GM19043 (cell line): Measurements from ENCODE around the gene SKA3.

Source experiments
- ATAC-seq: cut with Tn5 transposase; IDR thresholded peaks from one replicate; pipeline ENCODE4 v1.9.1; 2021; ENCODE audit warnings: low read depth; ENCODE audit not compliant: unreplicated experiment

The SKA3 gene

DNA sequence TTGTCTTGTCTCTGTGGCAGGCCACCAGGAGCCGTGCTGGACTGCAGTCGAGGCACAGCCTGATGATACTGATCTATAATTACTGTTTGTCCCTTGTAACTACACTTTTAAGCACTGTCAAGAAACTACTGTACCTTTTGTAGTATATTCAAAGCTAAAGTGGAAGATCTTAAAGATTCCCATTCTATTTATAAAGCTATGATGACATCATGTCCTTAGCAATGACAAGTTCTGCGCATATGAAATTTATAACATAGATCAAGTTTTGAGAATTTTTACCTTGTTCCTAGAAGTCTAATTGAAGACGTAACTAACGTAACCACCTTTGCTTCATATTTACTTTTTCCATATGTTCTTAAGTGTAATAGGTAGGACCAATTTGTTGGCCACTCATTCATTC is 58.2 kb downstream of the SKA3 start:
- no peak for ATAC-seq

DNA sequence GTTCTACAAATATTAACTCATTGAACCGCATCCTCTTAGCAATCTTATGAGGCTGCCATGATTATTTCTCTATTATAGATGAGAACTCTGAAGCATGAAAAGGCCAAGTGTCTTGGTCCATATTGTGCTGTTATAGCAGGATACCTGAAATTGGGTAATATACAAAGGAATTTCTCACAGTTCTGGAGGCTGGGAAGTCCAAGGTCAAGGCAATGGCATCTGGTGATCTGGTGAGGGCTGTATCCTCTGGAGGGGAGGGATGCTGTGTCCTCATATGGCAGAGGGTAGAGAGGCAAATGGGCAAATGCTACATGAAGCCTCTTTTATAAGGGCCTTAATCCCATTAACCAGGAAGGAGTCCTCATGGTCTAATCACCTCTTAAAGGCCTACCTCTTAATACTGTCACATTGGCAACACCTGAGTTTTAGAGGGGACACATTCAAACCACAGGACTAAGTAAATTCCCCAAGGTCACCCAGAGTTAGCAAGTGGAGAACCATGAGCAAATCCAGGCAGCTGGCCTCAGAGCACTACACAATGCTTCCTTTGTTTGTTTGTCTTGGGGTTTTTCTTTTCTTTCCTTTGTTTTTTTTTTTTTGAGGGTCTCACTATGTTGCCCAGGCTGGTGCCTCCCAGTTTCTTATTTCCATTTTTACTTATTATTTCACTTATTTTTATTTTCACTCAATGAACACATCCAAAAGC is 59.1 kb downstream of the SKA3 start:
- no peak for ATAC-seq

DNA sequence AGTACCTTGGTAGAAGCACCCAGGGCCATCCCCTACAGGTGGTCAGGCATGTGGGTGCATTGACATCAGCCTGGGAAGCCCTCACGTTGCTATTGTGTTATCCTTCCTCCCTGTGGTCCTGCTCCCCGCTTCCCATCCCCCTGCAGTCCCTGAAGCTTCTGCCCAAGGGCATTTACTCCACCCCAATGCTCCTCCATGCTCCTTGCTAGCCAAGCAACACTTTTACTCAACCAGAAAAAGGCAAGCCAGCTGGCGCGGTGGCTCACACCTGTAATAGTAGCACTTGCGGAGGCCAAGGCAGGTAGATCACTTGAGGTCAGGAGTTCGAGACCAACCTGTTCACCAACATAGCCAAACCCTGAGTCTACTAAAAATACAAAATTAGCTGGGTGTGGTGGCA is 60.2 kb downstream of the SKA3 start:
- ATAC-seq = no peak

DNA sequence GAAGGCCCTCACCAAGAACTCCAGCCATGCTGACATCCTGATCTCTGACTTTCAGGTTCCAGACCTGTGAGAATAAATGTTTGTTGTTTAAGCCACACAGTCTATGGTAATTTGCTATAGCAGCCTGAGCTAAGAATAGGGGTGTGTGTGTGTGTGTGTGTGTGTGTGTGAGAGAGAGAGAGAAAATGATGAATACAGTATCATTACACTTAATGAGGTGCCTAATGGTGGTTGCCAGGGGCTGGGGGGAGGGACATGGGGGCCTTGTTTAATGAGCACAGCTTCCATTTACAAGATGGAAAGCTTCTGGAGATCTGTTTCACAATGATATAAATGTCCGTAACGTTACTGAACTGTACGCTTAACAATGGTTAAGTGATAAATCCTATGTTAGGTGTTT is 61.1 kb downstream of the SKA3 start:
- no peak for ATAC-seq

DNA sequence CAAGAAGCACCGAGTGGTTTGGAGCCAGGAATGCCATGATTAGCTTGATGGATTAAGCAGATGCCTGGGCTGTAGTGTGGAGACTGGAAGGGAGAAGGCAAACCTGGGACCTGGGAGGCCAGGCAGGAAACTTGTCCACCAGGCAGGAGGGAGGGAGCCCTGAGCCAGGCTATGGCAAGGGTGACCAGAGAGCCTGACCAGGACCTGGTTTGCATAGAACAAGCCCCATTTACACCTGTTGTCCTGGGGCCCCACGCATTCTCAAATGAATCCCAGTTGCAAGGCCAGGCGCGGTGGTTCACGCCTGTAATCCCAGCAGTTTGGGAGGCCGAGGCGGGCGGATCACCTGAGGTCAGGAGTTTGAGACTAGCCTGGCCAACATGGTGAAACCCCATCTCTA is 64.8 kb downstream of the SKA3 start:
- no peak for ATAC-seq

DNA sequence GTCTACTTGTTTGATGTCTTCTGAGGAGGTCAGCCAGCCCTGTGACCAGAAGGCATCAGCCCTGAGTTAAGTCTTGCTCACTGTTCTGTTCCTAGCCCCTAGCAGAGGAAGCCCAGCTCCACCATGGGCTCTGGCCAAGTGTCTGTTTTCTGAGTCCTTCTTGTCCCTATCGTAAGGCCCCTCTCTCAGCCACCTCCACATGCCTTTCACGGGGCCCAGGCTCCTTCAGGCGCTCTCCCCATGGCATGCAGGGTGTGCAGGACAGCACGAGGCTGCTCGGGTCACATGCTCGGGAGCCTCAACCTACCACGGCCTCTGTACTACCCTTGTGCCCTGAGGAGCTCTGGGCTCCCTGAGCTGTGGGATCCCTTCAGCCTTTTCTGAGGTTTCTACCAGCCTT is 67.2 kb downstream of the SKA3 start:
- no peak for ATAC-seq

DNA sequence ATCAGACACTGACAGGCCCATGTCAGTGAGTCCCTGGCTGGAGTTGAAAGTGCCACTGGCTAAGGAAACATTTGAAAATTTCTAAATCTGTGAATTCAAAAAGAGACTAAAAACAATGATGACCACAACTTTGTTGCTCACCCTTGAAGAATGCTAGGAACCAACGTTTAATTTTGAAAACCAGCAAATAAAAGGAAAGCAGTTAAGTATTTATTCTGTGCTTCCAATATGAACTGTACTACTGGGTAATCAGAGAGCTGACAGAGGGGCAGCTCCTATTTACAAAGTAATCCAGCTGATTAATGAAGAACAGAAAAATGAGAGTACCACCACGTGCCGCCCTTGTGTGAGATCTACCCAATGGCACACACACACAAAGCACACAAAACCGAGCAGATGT is 70.3 kb downstream of the SKA3 start:
- ATAC-seq = no peak

DNA sequence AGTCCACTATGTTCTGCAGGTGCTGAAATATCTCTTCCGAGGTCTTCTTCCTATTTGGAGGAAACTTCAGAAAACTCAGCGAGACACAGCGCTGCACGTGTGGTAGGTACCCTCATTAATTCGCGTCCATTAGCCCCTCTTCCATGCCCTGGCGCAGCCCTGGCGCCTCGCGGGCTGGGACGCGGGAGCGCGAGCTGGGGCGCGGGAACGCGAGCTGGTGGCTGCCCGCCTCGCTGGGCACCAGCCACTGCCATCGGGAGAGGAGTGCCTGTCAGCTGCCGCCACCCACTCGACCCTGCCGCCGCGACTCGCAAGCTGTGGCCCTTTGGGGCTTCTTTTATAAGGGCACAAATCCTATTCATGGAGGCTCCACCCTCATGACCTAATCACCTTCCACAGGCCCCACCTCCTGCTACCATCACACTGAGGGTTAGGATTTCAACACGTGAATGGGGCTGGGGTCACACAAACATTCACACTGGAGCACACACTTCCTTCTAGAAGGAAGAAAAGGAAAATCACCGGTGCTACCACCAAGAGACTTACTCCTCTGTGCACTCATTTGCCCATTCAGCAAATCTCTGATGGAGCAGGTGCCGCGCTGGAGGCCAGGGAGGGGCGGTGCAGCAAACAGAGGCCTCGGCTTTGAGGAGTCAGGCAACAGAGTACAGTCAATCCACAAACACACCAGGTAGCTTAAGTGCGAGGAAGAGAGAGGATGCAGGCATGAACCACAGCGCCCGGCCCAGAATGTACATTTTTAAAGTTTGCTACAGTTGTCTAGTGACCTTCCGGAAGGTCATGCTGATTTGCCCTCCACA is 71.9 kb downstream of the SKA3 start:
- no peak for ATAC-seq
